GM20000 (cell line): ENCODE results near the gene MTOR.

Experiments used
- DNase-seq: peaks from one replicate; pipeline ENCODE4 v3.0.0; 2012; ENCODE audit warnings: low spot score
- CTCF ChIP-seq: IDR thresholded peaks from 2 replicates; pipeline ENCODE4 v1.5.1; 2012; ENCODE audit warnings: mild to moderate bottlenecking, control low read depth; ENCODE audit errors: extremely low read depth, missing control alignments

MTOR gene

GRCh38 chr1:11256299-11256698 is 6.1 kb downstream of the MTOR start:
- no peak for TF ChIP-seq CTCF
- DNase-seq: no peak

GRCh38 chr1:11253226-11253625 is 9.1 kb downstream of the MTOR start:
- no peak for DNase-seq
- TF ChIP-seq CTCF: no peak

GRCh38 chr1:11252538-11252937 is 9.8 kb downstream of the MTOR start:
- no peak for TF ChIP-seq CTCF

GRCh38 chr1:11248169-11248568 is 14.2 kb downstream of the MTOR start:
- no peak for TF ChIP-seq CTCF
- DNase-seq: no peak

More at GRCh38 chr1:11252538-11252937, 9.8 kb downstream of the MTOR start:
- no peak for DNase-seq

GRCh38 chr1:11245904-11246719 is 16.2 kb downstream of the MTOR start:
- DNase-seq: no peak
- no peak for TF ChIP-seq CTCF

GRCh38 chr1:11245248-11245647 is 17.1 kb downstream of the MTOR start:
- TF ChIP-seq CTCF: no peak
- DNase-seq: no peak

- no peak for DNase-seq
- TF ChIP-seq CTCF: no peak
These were observed 24.0 kb downstream of the MTOR start for GRCh38 chr1:11238311-11238710.
